ENCODE results near the gene AGAP1. TPM values are rescaled to one million over a fixed set of nuclear protein-coding genes. Genes with fewer than 3 reads are reported as not detected.

AGAP1 gene
- total RNA-seq, 1 donor from 2014 or later, result 47.2 TPM

DNA sequence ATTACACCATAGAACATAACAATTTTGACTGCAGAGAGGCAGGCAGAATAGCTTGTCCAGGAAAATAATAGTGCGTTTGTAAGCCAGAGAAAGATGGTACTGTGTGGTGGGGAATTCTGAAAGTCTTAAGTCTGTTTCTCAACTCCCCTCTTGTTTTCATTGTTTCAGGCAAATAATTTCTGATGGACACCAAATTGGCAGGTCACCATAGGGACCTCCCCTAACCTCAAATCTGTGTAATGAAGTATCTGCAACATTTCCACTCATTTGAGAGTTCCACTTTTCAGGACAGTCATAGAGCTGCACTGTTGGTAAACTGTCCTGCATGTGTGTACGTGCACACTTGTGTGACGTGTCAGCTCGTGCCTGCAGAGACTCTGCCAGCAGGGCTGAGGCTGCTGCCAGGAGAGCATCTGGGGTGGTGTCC is 195.6 kb downstream of the AGAP1 start:
- Mint-ChIP-seq H3K27me3 (no peaks in the 10 kb centered on the region), H3K4me1 (ENCODE audit: low read depth) (peaks cover 41% of the 10 kb centered on the region), H3K27ac (no peak overlapping the region), H3K4me3 (ENCODE audit: low read depth) (no peak overlapping the region), H3K36me3 (ENCODE audit: insufficient read depth) (no peaks in the 10 kb centered on the region), H3K9me3 (ENCODE audit: low read depth) (no peaks in the 10 kb centered on the region)
- no peak for DNase-seq (ENCODE audit: low spot score, unreplicated experiment)
- TF ChIP-seq, protein P1, sequence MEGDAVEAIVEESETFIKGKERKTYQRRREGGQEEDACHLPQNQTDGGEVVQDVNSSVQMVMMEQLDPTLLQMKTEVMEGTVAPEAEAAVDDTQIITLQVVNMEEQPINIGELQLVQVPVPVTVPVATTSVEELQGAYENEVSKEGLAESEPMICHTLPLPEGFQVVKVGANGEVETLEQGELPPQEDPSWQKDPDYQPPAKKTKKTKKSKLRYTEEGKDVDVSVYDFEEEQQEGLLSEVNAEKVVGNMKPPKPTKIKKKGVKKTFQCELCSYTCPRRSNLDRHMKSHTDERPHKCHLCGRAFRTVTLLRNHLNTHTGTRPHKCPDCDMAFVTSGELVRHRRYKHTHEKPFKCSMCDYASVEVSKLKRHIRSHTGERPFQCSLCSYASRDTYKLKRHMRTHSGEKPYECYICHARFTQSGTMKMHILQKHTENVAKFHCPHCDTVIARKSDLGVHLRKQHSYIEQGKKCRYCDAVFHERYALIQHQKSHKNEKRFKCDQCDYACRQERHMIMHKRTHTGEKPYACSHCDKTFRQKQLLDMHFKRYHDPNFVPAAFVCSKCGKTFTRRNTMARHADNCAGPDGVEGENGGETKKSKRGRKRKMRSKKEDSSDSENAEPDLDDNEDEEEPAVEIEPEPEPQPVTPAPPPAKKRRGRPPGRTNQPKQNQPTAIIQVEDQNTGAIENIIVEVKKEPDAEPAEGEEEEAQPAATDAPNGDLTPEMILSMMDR (IDR thresholded peaks at IDR 0.05; ENCODE audit: unreplicated experiment), result no peak

DNA sequence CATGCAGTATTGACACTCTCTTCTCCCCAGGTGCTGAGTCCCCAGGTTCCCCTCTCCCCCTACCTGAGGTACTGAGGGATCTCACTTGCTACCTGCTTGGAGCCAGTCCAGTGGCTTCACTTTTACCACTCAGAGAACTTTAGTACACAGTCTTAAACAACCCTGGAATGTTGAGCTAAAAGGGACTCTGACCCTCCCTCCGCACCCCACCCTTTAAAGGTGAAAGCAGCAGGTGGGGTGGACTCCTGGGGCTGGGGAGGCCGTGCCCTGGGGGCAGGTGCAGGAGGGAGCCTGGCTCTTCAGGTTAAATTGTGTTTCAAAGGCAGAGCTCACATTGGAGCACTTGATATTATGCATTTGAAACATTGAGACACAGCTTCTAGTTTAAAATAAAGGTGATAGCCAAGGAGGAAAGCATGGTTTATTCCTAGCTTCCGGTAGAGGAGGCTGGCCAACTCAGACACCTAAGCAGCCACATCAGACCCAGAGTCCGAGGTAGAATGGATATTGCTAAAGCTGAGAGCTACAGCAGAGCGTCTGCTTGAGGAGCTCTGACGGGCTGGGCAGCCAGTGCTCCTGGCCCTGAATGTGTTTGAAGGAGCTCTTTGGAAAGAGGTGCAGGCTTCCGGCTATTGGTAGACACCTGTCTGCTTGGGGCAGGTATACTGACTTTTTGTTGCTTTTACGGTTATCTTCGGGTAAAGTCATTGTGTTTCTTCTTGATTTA is 196.4 kb downstream of the AGAP1 start:
- peaks cover 38% of the 10 kb centered on the region for H3K4me1 Mint-ChIP-seq (ENCODE audit: low read depth)
- no peak for DNase-seq (ENCODE audit: low spot score, unreplicated experiment)
- H3K9me3 Mint-ChIP-seq (ENCODE audit: low read depth), result no peaks in the 10 kb centered on the region
- H3K27me3 Mint-ChIP-seq, result no peaks in the 10 kb centered on the region
- TF ChIP-seq, protein P1 (IDR thresholded peaks at IDR 0.05; ENCODE audit: unreplicated experiment), result no peak
- H3K4me3 Mint-ChIP-seq (ENCODE audit: low read depth), result no peak overlapping the region
- no peak overlapping the region for H3K27ac Mint-ChIP-seq
- H3K36me3 Mint-ChIP-seq (ENCODE audit: insufficient read depth), result no peaks in the 10 kb centered on the region

DNA sequence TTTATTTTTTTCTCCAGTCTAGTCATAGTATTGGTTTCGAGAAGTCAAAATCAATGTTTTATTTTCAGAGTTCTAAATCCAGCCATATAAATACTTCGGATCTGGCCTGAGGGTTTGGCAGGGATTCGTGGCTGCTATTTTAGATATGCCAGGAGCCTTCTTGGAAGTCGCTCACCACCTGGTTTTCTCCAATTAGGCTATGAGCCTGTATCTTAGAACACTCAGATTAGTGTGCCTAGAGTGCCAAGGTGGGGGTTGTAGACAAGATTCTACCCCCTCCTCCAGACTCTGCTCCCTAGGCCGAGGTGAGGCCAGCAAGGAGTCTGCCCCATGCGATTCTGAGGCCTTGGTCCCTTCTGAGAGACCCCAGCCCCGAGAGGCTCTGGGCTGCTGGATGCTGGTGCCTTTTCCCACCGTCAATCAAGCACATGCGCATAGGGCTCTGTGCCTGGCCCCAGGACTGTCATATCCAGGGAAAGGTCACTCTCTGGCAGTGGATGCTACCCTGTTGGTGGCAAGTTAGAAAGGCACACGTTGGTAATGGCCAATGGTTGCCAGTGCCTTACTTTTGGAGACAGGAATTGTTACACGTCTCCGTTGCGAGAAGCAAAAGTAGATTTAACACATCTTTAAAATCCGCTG is 197.1 kb downstream of the AGAP1 start:
- DNase-seq (ENCODE audit: low spot score, unreplicated experiment), result no peak
- TF ChIP-seq, protein P1 (IDR thresholded peaks at IDR 0.05; ENCODE audit: unreplicated experiment), result no peak
- Mint-ChIP-seq H3K9me3 (ENCODE audit: low read depth) (no peaks in the 10 kb centered on the region), H3K36me3 (ENCODE audit: insufficient read depth) (no peaks in the 10 kb centered on the region), H3K27me3 (no peaks in the 10 kb centered on the region), H3K4me1 (ENCODE audit: low read depth) (peaks cover 36% of the 10 kb centered on the region), H3K4me3 (ENCODE audit: low read depth) (no peak overlapping the region), H3K27ac (no peak overlapping the region)

DNA sequence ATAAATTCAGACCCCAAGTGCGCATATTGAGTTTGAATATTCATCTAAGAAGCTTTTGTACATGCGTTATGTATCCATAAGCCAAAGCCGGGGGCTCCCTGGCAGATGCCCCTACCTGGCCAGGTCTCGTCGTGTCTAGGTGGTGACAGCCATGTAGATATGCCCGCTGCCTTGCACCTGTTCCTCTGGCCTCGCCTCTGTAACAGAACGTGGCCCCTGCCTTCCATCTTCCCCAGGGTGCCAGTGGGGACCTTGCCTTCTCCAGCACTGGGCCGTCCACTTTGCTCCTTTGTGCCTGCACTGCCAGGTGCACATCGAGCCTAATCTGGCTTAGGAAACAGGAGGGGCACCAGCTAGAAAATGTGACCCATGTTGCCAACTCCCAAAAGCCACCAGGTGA is 198.2 kb downstream of the AGAP1 start:
- no peak for DNase-seq (ENCODE audit: low spot score, unreplicated experiment)
- H3K9me3 Mint-ChIP-seq (ENCODE audit: low read depth), result no peaks in the 10 kb centered on the region
- H3K4me3 Mint-ChIP-seq (ENCODE audit: low read depth), result no peak overlapping the region
- no peak overlapping the region for H3K27ac Mint-ChIP-seq
- H3K27me3 Mint-ChIP-seq, result no peaks in the 10 kb centered on the region
- no peaks in the 10 kb centered on the region for H3K36me3 Mint-ChIP-seq (ENCODE audit: insufficient read depth)
- TF ChIP-seq, protein P1 (IDR thresholded peaks at IDR 0.05; ENCODE audit: unreplicated experiment), result no peak
- peaks cover 30% of the 10 kb centered on the region for H3K4me1 Mint-ChIP-seq (ENCODE audit: low read depth)

DNA sequence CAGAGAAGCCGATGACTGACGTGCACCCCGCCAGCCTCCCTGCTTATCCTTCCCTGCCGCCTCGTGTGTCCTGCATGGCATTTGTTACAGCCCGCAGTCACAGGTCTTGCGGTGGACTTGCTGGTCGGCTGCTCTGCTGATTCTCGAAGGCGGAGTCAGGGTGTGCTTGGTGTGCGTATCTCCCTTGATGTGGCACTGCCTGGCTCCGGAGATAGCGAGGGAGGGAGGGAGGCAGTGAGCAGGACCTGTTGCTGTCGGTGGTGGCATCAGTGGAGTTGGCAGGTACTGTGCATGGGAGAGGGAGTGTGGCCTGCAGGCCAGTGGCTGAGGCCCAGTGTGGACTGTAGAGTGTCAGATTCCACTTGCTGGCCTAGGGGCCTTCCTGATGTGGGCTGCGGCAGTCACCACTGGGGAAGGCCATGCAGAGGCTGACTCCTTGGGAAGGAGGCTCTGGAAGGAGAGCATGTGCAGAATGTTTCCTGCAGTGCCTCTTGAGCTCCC is 198.9 kb downstream of the AGAP1 start:
- peaks cover 4% of the 10 kb centered on the region for H3K9me3 Mint-ChIP-seq (ENCODE audit: low read depth)
- H3K36me3 Mint-ChIP-seq (ENCODE audit: insufficient read depth), result peaks cover under 1% of the 10 kb centered on the region
- H3K4me1 Mint-ChIP-seq (ENCODE audit: low read depth), result peaks cover 25% of the 10 kb centered on the region
- TF ChIP-seq, protein P1 (IDR thresholded peaks at IDR 0.05; ENCODE audit: unreplicated experiment), result no peak
- no peak overlapping the region for H3K4me3 Mint-ChIP-seq (ENCODE audit: low read depth)
- H3K27ac Mint-ChIP-seq, result peak overlapping the region; percentile 41
- H3K27me3 Mint-ChIP-seq, result no peaks in the 10 kb centered on the region
- no peak for DNase-seq (ENCODE audit: low spot score, unreplicated experiment)

Data from progenitor cell of endocrine pancreas (in vitro differentiated cells).